GM19395 (cell line): ENCODE measurements around the gene UFM1.
"Not testable (repeated sequence)": the region's sequence is repeated elsewhere in the genome, so short reads cannot be mapped to it uniquely, and the experiment has no call there.

Experiments used
- ATAC-seq: cut with Tn5 transposase; IDR thresholded peaks from one replicate; pipeline ENCODE4 v1.9.1; 2021; ENCODE audit warnings: mild to moderate bottlenecking, moderate library complexity; ENCODE audit not compliant: unreplicated experiment

UFM1 gene

DNA sequence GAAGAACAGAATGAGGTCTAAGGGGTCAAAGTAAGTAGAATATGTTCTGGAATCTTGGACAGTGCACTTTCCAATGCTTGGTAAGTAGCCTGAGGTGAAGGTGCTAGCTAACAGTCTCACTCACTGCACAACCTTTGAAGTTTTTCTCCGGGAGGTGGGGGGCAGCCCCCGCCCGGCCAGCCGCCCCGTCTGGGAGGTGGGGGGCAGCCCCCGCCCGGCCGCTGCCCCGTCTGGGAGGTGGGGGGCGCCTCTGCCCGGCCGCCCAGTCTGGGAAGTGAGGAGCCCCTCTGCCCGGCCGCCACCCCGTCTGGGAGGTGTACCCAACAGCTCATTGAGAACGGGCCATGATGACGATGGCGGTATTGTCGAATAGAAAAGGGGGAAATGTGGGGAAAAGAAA is 14.1 kb downstream of the UFM1 start:
- ATAC-seq, result not testable (repeated sequence)

DNA sequence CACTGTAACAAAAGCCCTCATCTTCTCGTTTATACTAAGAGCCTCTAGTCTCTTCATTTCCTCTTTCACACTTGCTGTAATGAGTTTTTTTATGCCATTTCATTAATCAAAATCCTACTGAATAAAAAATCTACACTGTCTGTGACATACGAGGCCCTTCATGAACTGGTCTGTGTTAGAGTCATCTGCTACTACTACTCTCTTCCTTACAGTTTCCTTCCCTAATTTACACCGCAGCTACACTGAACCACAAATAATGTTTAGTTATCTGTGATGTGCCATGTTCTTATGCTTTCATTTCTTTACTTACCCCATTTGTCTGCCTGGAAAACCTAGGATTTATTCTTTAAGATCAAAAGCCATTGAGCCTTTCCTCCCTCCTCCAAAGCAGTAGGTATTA is 16.0 kb downstream of the UFM1 start:
- ATAC-seq, result no peak

DNA sequence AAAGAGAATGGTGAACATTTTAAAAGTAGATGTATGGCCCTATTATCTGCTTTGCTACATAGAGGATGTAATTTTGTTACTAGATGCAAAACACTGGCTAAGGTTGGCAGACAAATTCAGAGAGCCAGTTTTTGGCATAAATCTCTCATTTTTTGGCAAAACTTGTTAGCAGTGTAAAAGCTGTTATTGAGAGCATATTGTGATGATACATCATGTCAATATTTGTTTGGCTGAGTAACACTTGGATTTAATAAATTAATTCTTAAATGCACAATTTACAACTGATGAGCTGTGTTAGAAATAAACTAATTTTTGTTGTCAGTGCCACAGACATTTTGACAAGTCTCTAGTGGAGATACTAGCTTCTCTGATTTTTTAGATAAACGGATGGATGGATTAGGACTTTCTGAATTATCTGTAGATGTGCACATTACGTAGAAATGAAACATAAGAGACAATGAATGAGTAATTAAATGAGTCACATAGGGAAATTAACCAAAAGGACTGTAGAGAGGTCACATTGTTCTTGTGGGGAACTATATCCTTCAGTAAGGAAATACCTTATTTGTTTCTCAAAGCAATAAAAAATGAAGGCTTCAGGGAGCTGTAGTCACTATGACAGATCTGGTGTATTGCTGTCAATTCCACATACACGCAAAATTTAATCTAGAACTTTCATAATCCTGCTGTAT is 17.4 kb downstream of the UFM1 start:
- no peak for ATAC-seq

DNA sequence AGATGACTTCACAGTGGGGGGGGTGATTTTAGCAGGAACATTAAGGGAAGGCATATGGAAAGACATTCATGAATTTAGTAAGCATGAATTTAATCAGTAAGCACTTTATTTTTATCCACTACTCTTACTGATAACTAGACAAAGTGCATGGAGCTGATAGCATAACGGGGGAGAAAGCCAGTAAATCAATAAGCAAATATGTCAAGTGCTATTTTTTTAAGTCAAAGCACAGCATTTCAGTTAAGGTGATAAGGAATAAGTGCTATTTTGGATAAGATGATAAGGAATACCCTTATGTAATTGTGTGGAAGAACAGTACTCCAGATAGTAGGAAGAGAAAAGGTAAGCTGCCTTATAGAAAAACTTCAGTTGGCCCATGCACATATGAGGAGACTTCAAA is 19.4 kb downstream of the UFM1 start:
- ATAC-seq, result no peak

DNA sequence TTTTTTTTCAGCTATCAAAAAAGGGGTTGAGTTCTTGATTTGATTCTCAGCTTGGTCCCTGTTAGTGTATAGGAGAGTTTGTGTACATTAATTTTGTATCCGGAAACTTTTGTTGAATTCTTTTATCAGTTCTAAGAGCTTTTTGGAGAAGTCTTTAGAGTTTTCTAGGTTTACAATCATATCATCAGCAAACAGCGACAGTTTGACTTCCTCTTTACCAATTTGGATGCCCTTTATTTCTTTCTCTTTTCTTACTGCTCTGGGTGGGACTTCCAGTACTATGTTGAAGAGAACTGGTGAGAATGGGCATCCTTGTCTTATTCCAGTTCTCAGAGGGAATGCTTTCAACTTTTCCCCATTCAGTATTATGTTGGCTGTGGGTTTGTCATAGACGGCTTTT is 20.4 kb downstream of the UFM1 start:
- not testable (repeated sequence) for ATAC-seq

DNA sequence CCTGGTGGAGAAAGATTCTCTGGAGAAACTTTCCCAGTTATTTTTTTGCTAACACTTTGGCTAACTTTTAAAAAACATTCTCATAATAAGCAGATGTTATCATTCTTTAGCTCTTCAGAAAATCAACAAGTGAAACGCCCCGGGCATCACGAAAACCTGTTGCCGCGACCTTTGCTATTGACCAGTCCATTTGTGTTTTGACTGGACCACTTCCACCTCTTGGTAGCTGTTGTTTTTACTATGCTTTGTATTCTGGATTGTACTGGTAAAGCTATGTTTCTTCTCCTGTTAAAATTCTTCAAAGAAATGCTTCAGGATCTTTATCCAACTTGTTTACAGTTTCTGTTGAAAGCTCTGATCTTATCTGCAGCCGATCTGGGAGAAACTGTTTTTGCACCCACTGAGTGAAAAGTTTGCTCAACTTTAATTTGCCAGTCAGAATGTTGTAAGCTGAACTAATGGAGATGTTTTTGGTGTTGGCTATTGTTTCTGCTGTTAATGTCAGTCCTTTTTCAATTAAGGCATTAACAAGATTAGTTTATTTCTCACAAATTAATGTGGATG is 23.3 kb downstream of the UFM1 start:
- ATAC-seq, result no peak

DNA sequence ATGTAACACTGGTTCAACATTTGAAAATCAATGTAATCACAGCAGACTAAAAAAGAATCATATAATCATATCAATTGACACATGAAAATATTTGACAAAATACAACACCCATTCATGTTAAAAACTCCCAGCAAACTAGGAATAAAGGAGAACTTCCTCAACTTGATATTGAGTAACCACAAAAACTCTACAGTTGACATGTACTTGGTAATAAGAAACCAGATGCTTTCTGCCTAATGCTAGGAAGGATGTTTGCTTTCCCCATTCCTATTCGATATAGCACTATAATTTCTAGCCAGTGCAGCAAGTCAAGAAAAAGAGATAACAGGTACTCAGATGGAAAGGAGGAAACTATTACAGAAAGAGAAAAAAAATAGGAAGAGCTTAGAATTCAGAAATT is 26.9 kb downstream of the UFM1 start:
- ATAC-seq, result no peak

DNA sequence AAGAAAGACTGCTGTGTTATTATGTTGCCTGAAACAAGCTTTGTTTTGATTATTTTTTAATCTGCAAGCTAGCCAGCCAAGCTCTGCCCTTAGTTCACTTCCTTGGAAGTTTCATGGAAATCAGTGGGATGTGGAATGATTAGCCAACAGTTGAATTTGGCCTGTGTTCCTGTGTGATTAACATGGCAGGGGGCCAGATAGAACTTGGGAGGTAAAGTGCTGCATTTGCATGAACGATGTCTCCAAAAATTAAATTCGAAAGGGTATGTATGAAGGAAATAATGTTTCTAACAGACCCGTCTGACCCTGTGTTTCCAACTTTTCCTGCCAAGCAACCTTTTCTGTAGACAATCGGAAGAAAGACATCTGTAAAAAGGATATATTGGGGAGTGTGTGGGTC is 32.2 kb downstream of the UFM1 start:
- ATAC-seq, result no peak

DNA sequence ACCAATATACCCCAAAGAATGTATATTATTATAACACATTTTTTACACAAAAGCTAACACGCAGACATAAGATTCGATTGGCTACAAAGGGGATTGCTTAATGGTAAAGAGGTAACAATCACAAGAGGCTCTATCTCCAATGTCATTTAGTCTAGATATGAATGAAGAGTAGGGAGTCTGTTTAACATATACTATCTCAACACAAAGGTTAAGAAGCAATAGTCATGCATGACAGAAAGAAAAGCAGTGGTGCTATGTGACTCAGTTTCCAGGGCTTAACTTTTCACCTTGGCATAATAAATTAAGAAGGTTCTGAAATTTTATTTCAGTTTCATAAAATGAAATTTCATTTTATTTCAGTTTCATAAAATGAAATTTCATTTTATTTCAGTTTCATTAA is 33.3 kb downstream of the UFM1 start:
- no peak for ATAC-seq

DNA sequence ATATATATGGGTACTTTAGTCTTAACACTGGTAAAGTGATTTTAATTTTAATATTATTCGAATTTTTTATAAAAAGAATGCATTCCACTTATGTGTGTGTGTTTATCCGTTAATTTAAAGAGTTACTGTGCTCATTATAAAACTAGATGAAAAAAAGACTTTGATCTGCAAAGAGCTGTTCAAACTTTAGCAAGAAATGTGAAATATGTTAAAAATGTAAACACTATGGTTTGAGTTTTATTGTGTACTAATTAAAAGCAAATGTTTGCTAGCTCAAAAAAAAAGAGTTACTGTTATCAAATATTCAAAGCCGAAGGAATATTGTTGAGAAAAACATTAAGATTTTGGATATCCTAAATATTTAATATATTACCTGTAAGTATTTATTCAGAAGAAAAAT is 34.5 kb downstream of the UFM1 start:
- no peak for ATAC-seq

DNA sequence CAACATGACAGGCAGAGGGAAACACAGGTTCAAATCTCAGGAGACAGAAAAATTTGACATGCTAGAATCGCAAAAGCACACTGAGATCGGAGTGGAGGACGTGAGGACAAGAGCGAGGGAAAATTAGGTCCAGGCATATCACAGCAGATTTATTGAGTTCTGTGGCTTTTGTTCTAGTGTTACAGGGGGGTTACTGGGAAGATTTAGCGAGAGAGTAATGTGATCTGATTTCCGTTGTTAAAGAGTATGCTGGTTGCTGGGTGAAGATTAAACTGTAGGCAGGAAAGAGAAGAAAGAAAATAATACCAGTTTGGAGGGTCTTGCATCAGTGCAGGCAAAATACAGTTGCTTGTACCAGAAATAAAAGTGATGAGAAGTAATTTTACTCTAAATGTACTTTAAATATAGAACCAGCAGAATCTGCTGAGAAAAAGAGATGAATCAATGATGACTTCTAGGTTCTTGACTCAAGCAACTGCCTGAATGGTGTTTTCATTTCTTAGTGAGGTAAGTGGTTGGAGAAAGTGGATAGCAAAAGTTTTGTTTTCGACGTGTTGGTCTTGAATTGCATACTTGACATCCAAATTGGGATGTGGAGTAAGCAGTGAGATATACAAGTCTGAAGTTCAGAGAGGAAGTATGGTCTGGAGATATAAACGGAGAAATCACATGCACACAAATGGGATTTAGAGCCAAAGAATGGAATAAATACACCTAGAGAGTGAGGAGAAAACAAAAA is 35.7 kb downstream of the UFM1 start:
- no peak for ATAC-seq

DNA sequence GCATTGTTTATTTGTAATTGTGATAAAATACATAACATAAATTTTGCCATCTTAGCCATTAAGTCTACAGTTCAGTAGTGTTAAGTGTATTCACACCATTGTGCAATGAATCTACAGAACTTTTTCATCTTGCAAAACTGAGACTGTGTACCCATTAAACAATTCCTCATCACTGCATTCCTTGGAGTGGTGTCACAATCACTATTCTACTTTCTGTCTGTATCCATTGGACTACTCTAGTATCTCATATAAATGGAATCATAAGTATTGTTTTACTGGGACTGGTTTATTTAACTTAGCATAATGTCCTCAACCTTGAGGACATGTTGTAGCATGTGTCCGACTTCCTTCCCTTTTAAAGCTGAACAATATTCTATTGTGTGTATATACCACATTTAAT is 36.8 kb downstream of the UFM1 start:
- ATAC-seq, result no peak

DNA sequence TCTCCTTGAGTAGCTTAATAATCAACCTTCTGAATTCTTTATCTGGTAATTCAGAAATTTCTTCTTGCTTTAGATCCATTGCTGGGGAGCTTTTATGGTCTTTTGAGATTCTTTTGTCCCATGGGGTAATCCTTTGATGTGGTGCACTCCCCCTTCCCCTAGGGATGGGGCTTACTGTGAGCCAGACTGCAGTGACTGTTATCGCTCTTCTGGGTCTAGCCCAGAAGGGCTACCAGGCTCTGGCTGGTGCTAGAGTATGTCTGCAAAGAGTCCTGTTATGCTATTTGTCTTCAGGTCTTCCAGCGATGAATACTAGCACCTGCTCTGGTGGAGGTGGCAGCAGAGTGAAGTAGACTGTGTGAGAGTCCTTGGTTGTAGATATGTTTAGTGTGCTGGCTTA is 41.7 kb downstream of the UFM1 start:
- ATAC-seq, result no peak

DNA sequence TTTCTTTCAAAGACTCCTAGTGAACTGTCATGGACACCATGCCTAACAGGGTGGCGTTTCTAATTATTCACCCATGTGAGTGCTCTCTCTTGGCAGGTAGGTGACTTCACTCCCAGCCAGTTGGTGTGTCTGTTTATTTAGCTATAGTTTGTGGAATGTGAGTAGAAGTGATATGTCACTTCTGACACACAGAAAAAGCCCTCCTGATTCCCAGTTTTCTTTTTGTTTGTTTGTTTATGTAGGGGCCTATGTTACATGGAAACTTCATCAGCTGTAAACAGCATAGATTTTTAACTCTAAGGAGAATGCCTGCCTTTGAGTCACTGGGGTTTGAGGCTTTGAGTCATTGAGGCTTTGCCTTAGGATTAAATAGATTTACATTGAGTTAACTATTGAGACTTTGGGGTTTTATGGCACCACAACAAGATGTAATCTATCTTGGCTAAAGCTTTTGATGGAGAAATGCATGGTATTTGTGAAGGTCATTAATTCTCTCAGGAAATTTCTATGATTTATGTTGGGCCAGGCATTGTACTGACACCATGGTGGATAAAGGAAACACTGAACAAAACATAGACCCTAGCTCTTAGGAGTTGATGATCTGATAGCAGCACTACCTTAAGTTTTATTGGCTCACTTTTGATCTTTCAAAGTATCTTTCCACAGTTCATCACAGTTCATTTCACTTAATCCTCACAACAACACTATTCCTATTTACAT is 45.3 kb downstream of the UFM1 start:
- ATAC-seq, result no peak

DNA sequence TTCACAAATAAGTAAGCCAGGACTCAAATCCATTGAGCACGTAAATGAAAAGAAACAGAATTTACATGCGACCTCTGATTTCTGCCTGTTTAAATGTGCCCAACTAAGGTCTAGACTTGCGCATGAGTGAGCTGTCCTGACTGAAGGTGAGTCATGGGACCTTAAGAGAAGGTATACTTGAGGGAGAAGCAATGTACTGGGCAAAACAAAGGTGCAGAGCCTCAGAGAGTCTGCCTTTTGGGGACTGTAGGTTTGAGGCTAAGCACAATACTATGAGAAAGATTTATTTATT is 45.8 kb downstream of the UFM1 start:
- no peak for ATAC-seq

DNA sequence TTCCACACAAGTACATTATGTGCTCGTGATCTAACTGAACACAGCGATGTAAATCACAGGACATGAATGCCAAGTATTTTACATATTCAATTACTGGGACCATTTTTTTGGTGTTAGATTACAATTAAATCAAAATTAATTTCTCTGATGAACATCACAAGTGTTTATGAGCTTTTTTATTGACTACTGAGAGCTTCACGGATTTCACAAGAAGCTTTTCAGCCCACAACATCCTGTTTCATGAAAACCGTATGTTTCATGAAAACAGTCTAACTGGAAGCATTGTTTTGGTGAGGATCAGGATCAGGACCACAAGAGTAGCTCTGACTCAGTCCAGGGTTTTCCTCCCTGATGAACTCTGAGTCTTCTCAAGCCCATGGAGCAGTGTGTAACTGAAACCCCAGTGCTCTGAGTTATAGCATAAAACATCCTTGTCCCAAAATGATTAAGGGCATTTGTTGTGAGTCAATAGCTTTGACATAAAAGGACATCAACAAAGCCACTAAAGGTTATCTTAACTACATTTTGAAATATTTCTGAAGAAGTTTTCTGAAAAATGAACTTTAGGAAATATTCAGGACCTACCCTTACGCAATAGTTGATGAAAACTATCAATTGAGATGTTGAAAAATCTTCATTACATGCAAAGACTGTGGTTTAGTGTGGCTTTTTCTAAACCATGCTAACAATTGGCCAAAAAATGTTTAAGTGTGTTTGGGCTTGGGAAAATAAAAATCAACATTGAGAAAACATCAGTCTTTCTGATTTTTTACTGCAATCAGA is 49.3 kb downstream of the UFM1 start:
- ATAC-seq, result no peak

DNA sequence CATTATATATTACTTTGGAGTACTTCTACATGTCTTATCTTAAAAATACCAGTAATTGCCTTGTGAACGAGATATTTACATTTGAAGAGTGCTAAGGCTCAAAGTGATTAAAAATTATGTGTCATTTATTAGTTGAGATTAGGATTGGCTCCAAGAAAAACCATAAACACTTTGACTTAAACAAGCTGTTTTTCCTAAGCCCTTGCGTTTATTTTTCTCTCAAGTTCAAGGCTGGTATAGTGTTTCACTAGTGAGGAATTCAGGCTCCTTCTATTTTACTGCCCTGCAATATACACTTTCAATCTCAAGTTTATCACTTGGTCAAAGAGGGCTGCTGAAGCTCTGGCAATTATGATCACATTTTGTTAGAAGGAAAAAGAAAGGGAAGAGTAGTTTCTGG is 49.9 kb downstream of the UFM1 start:
- no peak for ATAC-seq

DNA sequence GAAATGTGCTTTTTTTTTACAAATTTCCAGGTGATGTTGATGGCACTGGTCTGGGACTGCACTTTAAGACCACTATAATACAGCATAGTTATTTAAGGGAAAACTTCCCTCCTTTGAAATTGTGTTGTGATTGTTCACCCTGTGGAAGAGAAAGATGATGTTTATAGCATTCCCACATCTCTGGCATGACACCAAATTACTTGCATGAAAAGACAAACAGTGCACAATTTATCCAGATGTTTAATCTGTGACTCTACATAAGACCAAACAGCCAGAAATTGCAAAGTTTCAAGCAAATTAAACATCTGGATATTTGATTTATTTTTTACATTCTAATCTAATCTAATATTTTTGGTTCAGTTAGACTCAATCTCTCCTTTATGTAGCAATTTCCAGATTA is 51.6 kb downstream of the UFM1 start:
- ATAC-seq, result no peak

DNA sequence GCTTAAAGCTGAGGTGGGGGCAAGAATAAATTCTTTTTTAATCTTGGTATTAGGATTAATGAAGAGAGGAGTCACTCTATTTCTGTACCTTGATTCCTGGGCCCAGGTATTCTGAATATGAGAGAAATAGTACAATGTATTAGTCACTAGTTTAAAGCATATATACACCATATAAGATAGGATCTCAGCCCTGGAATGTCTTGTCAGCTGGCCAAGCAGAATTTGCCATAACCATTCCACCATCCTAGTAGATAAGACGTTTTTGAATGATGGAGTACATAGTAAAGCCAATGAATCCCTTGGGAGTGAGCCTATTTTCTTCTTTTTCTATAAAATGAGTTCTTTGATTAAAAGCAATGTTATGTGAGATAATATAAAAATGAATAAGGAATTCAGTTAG is 55.6 kb downstream of the UFM1 start:
- no peak for ATAC-seq

DNA sequence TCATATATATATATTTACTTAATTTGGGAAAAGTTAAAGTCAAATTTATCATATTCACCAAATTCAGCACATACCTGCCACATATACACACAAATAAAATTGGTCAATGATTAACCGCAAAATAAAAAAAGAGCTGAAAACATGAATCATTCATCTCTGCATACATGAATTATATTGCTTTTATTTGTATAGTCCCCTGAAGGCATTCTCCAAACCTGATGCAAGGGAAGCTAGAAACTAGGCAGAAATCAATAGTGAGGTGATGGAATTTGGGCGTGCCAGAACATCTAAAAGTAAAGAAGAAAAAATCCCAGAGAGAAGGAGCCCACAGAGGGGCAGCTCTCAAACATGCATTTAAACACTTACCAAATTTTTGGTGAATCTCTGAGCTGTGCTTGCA is 60.1 kb downstream of the UFM1 start:
- ATAC-seq, result no peak

DNA sequence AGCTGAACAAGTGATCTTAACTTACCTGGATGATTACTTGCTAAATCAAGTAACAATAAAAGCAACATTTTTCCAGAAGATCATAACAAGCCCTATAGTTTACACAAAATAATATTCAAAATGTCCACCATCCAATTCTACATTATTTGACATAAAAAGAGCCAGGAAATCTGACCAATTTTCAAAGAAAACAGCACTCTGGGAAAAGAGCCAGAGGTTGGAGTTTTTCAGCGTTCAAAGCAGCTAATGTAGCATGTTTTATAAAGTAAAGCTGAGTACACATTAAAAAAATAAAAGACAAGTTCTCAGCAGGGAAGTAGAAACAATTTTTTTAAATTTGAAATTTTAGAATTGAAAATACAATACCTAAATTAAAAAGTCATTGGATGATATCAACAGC is 62.6 kb downstream of the UFM1 start:
- no peak for ATAC-seq
